AG04450 (cell line): ENCODE data around the gene SUMO4. TPM values are rescaled to one million over a fixed set of nuclear protein-coding genes. Genes with fewer than 3 reads are reported as not detected.

Source experiments
- CTCF ChIA-PET: fragments of 300-600, 350-600 bp; formaldehyde crosslinking; extraction: SDS; loops from one replicate; lab custom pipeline; 2022; ENCODE audit warnings: antibody characterized with exemption, inconsistent platforms; lab: Charles Lee
- POLR2A ChIA-PET: fragments of 350-600 bp; formaldehyde crosslinking; extraction: SDS; loops from one replicate; lab custom pipeline; 2021; ENCODE audit warnings: antibody characterized with exemption, inconsistent platforms; lab: Yijun Ruan, JAX
- DNase-seq: peaks from one replicate; pipeline ENCODE4 v3.0.0-alpha.2; 2011; ENCODE audit warnings: low read depth, low spot score
- H3K27ac ChIP-seq: one replicate; pipeline ENCODE4 v1.5.1; 2012; ENCODE audit warnings: low read depth, low read length, control low read depth
- H3K27me3 ChIP-seq: one replicate; pipeline ENCODE4 v1.6.0; 2012; ENCODE audit warnings: low read length; ENCODE audit not compliant: control insufficient read depth, insufficient read depth
- H3K4me3 ChIP-seq: 2 replicates; pipeline ENCODE4 v1.5.1; 2011; ENCODE audit warnings: mild to moderate bottlenecking, low read depth, low read length, control low read depth
- H3K9me3 ChIP-seq: 2 replicates; pipeline ENCODE4 v1.5.1; 2012; ENCODE audit warnings: low read length; ENCODE audit not compliant: control insufficient read depth, insufficient read depth
- CTCF ChIP-seq: IDR thresholded peaks from 2 replicates; pipeline ENCODE4 v1.5.1; 2011; ENCODE audit warnings: low read depth, low read length, control low read depth, inconsistent platforms
- polyA plus RNA-seq: library from polyadenylated mRNA; depleted of rRNA; stranded (reverse); fragments of >200 nt; gene quantifications from 2 replicates; pipeline ENCODE4 v1.2.3, GENCODE V29; 2011

SUMO4 gene
- polyA plus RNA-seq, 1 experiment, result 0.17 TPM

GRCh38 chr6:149425224-149425623 is 25.2 kb downstream of the SUMO4 start:
- POLR2A ChIA-PET, result no interaction called here
- no peaks in the 10 kb centered on the region for H3K27me3 ChIP-seq
- H3K4me3 ChIP-seq, result no peak overlapping the region
- no peak for DNase-seq
- TF ChIP-seq CTCF, result no peak
- H3K27ac ChIP-seq, result no peak overlapping the region
- no peaks in the 10 kb centered on the region for H3K9me3 ChIP-seq
- CTCF ChIA-PET, result no interaction called here

- ChIA-PET POLR2A (interaction anchor here (0.5 kb wide), 1 partner anchor 419 kb away, joined by 3 read pairs; no protein-coding TSS in a partner anchor), CTCF (no interaction called here)
- TF ChIP-seq CTCF, result no peak
- Histone ChIP-seq H3K27me3 (no peaks in the 10 kb centered on the region), H3K27ac (no peak overlapping the region), H3K4me3 (no peak overlapping the region), H3K9me3 (no peaks in the 10 kb centered on the region)
- no peak for DNase-seq
These were observed 25.7 kb downstream of the SUMO4 start for GRCh38 chr6:149425754-149426153.

- no peak for TF ChIP-seq CTCF
- no peak for DNase-seq
- Histone ChIP-seq H3K27me3 (no peaks in the 10 kb centered on the region), H3K27ac (no peak overlapping the region), H3K4me3 (no peak overlapping the region), H3K9me3 (no peaks in the 10 kb centered on the region)
- ChIA-PET POLR2A (no interaction called here), CTCF (interaction anchor here (1.0 to 1.3 kb wide), 2 partner anchors 346 to 402 kb away, joined by 3 to 4 read pairs; no protein-coding TSS in a partner anchor)
These were observed 28.5 kb downstream of the SUMO4 start for GRCh38 chr6:149428606-149429005.

- Histone ChIP-seq H3K4me3 (no peak overlapping the region), H3K27ac (no peak overlapping the region), H3K27me3 (no peaks in the 10 kb centered on the region), H3K9me3 (no peaks in the 10 kb centered on the region)
- DNase-seq, result no peak
- CTCF ChIA-PET, result interaction anchor here (0.5 to 5.3 kb wide), 4 partner anchors 10 to 403 kb away, joined by 3 to 132 read pairs (median 4); no protein-coding TSS in a partner anchor
- POLR2A ChIA-PET, result no interaction called here
- no peak for TF ChIP-seq CTCF
These were observed 29.6 kb downstream of the SUMO4 start for GRCh38 chr6:149429427-149430360.
